ENCODE results near the gene ATP2B1.
A peak's percentile ranks its signal among the peaks of the same experiment; 100 is the strongest.

The ATP2B1 gene

GRCh38 chr12:89542912-89543592 is 165.6 kb downstream of the ATP2B1 start:
- H3K27me3 Mint-ChIP-seq = no peaks in the 10 kb centered on the region
- no peak overlapping the region for H3K4me3 Mint-ChIP-seq
- H3K27ac Mint-ChIP-seq = no peak overlapping the region
- H3K4me1 Mint-ChIP-seq (ENCODE audit: low read depth in 2 of 2) = peaks cover 4% of the 10 kb centered on the region in 2 donors
- peak; percentile 52 to 64 (median 59) for DNase-seq
- no peaks in the 10 kb centered on the region for H3K9me3 Mint-ChIP-seq
- peaks cover 6% of the 10 kb centered on the region for H3K36me3 Mint-ChIP-seq (ENCODE audit: insufficient read depth)
- ATAC-seq (replicated peaks) = peak; percentile 90

GRCh38 chr12:89542236-89542635 is 166.4 kb downstream of the ATP2B1 start:
- Mint-ChIP-seq H3K27ac (no peak overlapping the region), H3K4me1 (ENCODE audit: low read depth in 2 of 2) (peaks cover 4% of the 10 kb centered on the region in 2 donors), H3K4me3 (no peak overlapping the region), H3K9me3 (no peaks in the 10 kb centered on the region), H3K27me3 (no peaks in the 10 kb centered on the region), H3K36me3 (ENCODE audit: insufficient read depth) (peaks cover 6% of the 10 kb centered on the region)
- ATAC-seq (replicated peaks) (no peak), DNase-seq (no peak)

GRCh38 chr12:89540586-89540985 is 168.1 kb downstream of the ATP2B1 start:
- no peak for ATAC-seq (replicated peaks)

GRCh38 chr12:89539426-89540223 is 169.0 kb downstream of the ATP2B1 start:
- Mint-ChIP-seq H3K27me3 (no peaks in the 10 kb centered on the region), H3K4me1 (ENCODE audit: low read depth in 2 of 2) (peaks cover 2 to 4% of the 10 kb centered on the region in 2 donors), H3K27ac (peak overlapping the region in 1 of 2 donors; percentile 23), H3K36me3 (ENCODE audit: insufficient read depth) (peaks cover 6% of the 10 kb centered on the region), H3K4me3 (no peak overlapping the region), H3K9me3 (no peaks in the 10 kb centered on the region)
- no peak for ATAC-seq (replicated peaks)
- DNase-seq = no peak

More at GRCh38 chr12:89540586-89540985, 168.1 kb downstream of the ATP2B1 start:
- Mint-ChIP-seq H3K27me3 (no peaks in the 10 kb centered on the region), H3K4me3 (no peak overlapping the region), H3K36me3 (ENCODE audit: insufficient read depth) (peaks cover 6% of the 10 kb centered on the region), H3K9me3 (no peaks in the 10 kb centered on the region), H3K27ac (no peak overlapping the region), H3K4me1 (ENCODE audit: low read depth in 2 of 2) (peaks cover 4% of the 10 kb centered on the region in 2 donors)
- DNase-seq = no peak

- H3K27ac Mint-ChIP-seq = no peak overlapping the region
- no peaks in the 10 kb centered on the region for H3K9me3 Mint-ChIP-seq
- DNase-seq (no peak), ATAC-seq (replicated peaks) (no peak)
- no peaks in the 10 kb centered on the region for H3K27me3 Mint-ChIP-seq
- no peak overlapping the region for H3K4me3 Mint-ChIP-seq
- peaks cover 2 to 4% of the 10 kb centered on the region in 2 donors for H3K4me1 Mint-ChIP-seq (ENCODE audit: low read depth in 2 of 2)
- peaks cover 6% of the 10 kb centered on the region for H3K36me3 Mint-ChIP-seq (ENCODE audit: insufficient read depth)
These were observed 169.7 kb downstream of the ATP2B1 start for GRCh38 chr12:89538897-89539296.

Data from effector memory CD8-positive, alpha-beta T cell (primary cell).